GM18502 (cell line): Measurements from ENCODE around the gene TMEM238.
"Not testable (repeated sequence)": the region's sequence is repeated elsewhere in the genome, so short reads cannot be mapped to it uniquely, and the experiment has no call there.

Experiments used
- ATAC-seq: cut with Tn5 transposase; IDR thresholded peaks from one replicate; pipeline ENCODE4 v1.9.1; 2021; ENCODE audit warnings: mild to moderate bottlenecking; ENCODE audit not compliant: unreplicated experiment, poor library complexity

The TMEM238 gene

DNA sequence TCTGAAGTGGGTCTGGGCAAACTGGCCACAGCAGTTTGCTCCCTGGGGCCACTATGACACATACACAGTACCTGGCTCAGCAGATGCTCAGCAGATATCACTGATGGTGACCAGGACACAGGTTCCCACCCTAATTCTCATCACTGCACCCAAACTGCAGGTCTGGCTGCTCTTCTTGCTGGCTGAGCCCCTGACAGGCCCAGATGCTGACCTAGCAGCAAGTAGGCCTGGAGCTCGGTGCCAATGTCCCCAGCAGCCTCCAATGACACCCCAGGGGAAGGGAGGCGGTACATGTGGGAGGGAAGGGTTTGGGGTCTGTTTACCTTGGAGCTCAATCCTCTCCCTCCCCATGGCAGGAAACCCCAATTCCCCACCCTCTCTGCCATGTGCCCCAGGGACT, 18.4 kb upstream of the TMEM238 start:
- no peak for ATAC-seq

DNA sequence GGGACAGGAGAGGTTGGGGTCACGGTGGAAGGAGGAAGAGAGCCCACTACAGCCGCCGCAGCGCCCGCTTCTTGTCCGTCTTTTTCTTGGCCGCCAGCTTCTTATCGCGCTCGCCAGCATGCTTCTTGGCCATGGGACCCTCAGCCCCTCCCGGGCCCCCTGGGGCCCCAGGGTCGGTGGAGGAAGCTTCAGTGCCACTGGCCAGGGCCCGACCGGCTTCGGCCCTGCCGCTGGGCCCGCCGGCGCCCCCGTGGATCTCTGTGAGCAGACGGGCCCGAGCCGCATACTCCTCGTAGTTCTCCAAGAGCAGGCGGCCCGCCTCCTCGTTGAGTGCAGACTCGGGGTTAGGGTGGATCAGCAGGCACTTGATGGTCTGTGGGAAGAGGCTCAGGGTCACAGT, 17.3 kb upstream of the TMEM238 start:
- ATAC-seq, result not testable (repeated sequence)

DNA sequence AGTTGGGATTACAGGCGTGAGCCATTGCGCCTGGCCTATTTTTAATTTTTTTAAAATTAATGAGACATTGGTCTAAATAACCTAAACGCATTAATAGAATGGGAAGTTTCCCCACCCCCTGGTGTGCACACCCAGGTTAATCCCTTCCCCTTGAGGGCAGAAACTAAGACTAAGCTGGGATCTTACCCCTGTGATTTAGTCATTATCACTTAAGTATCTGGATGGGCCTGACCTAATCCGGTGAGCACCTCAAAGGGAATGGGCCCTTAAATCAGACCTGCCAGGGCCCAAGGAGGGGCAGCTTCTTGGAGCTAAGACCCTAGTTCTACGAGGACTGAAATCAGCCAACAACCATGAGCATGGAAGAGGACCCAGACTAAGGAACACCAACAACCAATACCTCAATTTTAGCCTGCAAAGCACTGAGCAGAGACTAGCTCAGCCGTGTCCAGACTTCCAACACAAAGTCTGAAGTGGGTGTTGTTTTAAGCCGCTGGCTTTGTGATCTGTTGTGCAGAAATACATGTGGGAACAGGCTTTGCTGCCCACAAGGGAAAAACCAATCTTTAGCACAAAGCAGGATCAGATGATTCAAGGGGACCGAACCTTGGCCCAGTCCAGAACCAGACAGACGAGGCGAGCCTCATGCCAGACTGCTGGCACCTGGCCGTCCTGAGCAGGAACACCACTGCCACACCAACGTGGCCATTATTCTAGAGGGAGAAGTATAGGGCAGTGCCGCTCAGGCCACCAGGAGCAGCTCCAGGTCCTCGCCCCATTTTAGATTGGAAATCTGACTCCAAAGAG, 16.4 kb upstream of the TMEM238 start:
- ATAC-seq, result no peak

DNA sequence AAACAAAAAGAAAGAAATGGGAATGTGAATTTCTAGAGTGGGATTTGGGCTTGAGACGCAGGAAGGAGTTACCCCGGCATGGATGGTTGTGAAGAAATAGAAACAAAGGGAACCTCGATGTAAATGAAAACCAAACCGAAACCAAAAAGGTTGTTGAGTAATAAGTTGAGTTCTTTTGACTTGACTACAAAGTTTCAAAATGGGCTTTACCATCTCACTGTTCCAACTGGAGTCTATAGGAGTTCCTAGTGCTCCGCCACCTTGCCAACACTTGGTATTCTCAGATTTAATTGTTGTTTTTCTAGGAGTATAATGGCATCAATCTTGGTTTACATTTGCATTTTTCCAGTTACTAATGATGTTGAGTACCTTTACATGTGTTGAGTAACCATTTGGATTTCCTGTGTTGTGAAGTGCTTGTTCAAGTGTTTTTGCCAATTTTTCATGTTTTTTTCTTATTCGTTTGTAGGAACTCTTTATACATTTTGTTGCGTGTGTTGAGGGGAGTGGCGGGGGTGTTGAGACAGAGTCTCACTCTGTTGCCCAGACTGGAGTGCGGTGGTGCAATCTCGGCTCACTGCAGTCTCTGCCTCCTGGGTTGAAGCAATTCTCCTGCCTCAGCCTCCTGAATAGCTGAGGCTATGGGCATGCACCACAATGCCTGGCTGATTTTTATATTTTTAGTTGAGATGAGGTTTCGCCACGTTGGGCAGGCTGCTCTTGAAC, 14.3 kb upstream of the TMEM238 start:
- no peak for ATAC-seq

DNA sequence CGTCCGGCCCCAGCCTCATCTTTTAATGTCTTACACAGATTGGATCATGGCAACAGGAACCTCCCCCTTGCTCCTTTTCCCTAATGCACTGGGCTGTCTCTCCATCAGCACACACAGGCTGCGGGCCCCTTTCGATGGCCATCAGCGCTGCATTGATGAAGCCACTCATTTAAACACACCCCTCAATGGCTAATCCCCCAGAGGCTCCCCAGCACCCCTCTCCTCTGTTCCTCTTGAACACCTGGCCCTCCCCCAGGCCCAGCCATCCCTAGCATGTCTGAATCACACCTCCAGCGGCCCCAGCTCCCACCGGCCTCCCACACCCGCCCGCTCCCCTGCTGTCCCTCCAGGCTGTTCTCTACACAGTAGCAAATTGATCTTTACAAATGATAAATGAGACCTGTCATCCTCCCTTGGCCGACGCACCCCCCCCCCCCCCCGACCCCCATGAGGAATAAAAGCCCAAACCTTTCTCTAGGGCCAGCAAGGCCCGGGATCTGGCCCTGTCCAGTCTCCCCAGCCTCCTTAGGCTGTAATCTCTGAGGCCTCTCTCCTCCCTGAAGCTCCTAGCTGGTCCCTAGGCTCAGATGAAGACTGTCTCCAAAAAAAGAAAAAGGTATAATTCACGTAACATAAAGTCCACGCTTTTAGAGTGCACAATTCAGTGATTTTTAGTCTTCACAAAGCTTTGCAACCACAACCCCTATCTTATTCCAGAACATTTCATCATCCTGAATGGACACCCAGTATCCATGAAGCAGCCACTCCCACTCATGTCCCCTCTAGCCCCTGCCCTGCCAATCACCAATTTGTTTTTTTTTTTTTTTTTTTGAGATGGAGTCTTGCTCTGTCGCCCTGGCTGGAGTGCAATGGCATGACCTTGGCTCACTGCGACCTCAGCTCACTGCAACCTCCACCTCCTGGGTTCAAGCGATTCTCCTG, 9.0 kb upstream of the TMEM238 start:
- ATAC-seq, result no peak

DNA sequence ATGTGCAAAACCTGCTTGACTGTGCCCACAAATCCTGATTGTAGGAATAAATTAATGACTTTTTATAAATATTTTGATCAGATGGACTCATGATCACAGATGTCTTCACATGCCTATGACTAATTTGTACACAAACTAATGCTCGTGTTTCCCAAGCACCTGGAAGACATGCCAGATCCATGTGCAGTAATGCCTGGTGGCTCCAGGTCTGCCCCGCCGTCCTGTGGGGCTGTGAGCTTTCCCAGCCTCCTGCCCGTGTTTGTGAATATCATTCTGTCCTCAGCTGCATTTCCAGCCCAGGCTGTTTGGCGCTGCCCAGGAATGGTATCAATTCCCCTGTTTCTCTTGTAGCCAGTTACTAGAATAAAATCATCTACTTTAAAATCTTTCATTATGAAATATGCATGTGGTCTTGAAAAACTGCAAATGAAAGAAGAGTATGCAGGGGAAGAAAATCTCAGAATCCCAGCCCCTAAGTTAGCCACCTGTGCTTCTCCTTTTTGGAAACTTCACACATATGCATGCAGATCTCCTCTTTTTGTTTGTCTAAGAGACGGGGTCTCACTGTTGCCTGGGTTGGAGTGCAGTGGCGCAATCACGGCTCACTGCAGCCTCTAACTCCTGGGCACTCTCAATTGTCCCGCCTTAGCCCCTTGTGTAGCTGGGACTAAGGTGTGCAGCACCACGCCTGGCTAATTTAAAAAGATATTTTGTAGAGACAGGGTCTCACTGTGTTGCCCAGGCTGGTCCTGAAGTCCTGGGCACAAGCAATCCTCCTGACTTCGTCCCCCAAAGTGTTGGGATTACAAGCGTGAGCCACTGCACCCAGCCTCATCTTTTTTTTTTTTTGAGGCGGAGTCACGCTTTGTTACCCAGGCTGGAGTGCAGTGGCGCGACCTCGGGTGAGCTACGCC, 7.9 kb upstream of the TMEM238 start:
- no peak for ATAC-seq

DNA sequence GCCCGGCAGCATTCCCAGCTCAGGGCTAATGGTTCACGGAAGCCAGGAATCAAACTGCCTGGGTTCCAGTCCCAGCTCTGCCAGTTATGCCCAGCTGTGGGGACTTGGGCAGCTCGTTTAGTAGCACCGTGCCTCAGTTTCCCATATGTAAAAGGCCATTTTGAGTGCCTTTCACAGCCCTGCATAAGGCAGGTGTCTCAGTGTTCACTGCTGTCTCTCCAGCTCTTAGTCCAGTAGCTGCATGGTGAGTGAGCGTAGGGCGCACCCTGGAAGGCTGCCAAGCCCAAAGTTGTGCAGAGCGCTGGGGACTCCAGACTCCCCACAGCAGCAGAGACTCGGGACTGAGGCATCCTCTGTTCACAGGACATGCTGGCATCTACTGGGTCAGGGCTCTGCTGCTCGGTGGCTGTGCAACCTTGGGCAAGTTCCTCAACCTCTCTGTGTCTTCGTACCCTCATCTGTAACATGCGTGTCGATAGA, 7.1 kb upstream of the TMEM238 start:
- ATAC-seq, result no peak

DNA sequence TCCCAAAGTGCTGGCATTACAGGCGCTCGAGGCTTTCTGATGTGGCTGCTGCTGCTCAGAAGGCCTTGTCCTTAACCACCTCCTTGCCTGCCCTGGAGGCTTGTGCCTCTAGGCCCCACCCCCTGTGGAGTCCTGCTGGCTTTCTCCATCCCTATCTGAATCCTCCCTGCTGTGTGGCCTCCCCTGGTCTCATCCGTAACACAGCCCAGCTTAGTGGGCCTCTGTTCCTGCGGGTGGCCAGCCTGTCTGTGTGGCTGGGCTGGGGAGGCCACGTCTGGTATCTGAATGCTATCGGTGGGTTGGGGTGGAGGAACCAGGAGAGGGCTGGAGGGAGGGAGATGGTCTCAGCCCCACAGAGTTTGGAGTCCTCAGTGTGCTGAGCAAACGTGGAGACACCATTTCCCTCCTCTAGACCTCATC, 6.4 kb upstream of the TMEM238 start:
- no peak for ATAC-seq

DNA sequence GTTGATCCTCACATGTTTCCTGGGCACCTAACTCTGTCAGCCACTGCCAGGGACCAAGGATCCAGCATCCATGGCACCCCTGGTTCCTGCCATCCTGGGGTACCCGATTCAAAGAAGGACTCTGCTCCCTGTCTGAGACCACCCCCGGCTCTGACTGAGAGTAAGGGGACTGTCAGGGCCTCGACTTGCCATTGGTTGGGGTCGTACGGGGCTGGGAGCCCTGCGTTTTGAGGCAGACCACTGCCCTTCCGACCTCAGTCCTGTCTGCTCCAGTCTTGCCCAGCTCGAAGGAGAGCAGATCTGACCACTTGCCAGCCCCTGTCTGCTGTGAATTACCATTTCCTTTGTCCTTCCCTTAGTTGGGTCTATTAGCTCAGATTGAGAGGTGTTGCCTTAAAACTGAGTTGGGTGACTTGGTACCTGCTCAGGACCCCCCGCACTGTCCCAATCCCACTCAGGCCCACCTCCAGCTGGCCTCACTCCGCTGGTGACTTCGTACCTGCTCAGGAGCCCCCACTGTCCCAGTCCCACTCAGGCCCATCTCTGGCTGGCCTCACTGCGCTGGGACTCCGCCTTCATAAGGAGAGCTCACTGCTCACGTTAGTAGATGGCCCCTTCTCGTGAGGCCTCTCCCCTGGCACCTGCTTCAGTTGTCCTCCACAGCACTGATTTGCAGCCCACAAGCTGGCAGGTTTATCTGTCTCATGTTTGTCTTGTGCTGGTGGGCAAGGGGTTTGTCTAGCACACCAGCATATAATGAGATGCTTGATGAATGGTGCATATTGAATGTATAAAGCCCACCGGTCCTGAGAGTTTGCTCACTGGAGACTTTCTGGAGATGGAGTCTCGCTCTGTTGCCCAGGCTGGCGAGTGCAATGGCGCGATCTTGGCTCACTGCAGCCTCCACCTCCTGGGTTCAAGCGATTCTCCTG, 5.6 kb upstream of the TMEM238 start:
- no peak for ATAC-seq

DNA sequence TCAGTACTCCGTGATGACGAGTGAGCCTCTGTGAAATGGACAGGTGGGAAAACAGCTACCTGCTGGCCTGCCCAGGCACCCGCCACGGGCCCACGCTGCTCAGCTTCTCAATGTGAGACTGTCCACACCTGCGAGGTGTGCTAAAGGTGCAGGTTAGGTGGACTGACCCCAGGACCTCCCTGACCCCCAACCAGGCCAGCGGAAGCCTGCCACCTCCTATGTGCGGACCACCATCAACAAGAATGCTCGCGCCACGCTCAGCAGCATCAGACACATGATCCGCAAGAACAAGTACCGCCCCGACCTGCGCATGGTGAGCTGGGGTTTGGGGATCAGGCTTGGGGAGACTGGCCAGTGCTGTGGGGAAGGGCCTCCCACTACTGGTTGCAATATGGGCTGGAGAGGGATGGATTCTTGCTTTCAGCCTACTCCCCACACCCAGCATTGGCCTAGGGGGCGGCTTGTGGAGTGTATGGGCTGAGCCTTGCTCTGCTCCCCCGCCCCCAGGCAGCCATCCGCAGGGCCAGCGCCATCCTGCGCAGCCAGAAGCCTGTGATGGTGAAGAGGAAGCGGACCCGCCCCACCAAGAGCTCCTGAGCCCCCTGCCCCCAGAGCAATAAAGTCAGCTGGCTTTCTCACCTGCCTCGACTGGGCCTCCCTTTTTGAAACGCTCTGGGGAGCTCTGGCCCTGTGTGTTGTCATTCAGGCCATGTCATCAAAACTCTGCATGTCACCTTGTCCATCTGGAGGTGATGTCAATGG, 3.8 kb upstream of the TMEM238 start:
- ATAC-seq, result no peak

DNA sequence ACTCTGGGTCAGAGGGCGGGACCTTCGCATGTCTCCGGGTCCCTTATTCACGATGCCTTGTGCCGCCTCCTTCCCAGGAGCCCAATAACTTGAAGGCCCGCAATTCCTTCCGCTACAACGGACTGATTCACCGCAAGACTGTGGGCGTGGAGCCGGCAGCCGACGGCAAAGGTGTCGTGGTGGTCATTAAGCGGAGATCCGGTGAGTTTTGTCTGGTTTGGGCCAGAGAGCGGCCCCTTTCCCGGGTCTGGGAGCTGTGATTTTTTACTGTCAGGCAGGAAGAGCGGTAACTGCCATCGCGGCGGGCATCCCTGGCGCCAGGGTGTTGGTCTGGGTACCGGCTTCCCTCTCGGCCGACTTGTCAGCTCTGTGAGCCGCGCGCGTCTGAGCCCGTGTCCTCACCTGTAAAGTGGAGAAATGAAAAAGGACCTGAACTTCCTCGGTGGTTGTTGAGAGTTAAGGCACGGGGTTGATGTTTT, 2.4 kb upstream of the TMEM238 start:
- ATAC-seq, result no peak

DNA sequence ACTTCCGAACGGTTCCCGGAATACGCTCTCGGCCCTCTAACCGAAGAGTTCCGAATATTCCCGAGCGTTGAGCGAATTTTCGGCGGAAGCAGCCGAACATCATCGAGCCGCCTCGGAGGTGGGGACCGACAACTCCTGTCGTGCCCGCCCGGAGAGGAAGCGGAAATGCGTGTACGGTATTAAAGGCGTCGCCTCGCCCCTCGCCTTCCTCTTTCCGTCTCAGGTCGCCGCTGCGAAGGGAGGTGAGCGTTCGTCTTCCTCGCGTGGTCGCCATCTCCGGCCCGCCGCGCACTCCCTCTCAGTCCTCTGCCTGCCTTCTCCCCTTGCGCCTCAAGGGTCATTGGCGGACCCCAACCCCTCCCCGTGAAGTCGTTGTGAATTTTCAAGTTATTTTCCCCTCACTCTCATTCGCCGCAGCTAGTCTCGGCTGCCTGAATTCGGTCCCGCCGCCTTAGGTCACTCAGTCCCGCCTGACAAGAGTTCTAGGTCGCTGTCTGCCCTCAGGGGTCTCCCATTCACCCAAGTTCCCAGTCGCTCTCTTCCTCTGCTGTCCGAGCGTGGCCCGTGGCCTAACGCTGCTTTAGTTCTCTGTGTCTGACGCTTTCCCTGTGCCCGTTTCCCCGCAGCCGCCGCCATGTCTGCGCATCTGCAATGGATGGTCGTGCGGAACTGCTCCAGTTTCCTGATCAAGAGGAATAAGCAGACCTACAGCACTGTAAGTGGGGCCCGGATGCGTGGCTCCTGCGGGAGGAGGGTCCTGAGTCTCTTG, 1.8 kb upstream of the TMEM238 start, which contains the start of gene RPL28:
TSS of gene RPL28 (plus strand) at position 209 of the 769 bp plus-strand sequence. CDS start at position 635, 426 bp downstream.
- peak; percentile 60 for ATAC-seq

DNA sequence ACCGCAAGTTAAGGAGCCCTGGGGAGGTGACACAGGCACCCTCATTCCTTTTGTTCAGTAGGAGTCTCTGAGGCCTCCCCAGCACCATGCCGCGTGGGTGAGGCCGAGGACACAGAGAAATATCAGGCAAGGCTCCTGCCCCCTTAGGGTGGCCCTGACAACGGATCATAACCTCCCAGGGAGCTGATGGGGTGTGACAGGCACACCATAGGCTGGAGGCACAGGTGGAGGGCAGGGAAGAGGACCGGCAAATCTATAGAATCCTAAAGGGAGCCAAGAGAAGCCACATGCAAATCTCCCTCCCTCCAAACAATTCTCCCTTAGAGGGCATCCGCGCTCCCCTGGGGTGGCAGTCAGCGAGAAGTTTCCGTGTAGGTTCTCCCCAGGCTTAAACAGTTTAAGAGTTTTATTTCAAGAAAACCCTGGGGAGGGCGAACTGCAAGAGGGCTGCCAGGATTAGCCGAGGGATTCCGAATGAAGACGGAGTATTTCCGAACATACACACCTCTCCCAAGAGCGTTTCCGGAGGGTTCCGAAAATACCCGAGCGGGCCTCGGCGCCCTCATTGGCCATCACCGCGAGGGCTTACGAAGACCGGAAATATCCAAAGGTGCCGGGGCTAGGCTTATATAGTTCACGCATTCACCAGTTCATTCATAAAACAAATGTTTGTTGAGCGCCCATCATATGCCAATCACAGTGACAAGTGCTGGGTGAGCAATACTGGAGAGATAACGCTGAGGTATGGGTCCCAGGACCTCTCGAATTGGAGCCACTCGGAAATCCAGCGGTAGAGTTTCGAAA, 1.0 kb upstream of the TMEM238 start:
- ATAC-seq, result peak; percentile 51

DNA sequence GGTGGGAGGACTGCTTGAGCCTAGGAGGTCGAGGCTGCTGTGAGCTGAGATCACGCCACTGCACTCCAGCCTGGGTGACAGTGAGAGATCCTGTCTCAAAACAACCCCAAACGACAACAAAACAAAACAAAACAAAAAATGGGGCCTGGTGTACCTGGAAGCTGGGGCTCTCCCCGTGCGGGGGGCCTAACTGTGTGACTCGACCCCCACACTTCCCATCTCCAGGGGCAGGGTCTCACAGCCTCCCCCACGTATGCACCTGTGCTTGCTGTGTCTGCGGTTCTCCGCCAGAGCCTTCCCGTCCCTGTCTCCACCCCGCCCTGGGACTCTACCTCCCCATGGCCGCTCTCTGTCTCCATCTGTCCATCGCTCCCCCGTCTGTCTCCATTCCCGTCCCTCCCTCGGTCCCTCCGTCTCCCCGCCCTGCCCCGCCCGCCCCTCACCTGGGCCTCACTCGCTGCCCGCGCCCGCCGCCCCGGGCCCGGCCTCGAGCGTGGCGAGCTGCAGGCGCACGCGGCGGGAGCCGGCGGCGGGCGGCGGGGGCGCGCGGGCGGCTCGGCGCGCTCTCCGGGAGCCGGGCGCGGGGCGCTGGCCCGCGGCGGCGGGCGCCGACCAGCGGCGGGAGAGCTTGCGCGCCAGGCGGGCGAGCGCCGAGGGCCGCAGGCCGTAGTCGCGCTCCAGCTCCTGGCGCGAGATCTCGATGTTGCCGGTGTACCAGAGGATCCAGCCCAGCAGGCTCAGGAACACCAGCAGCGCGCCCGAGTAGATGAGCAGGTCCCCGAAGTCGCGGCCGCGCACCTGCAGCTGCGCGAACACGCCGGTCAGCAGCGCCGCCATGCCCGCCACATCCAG, 587 bp downstream of the TMEM238 start:
- peak; percentile 19 for ATAC-seq

DNA sequence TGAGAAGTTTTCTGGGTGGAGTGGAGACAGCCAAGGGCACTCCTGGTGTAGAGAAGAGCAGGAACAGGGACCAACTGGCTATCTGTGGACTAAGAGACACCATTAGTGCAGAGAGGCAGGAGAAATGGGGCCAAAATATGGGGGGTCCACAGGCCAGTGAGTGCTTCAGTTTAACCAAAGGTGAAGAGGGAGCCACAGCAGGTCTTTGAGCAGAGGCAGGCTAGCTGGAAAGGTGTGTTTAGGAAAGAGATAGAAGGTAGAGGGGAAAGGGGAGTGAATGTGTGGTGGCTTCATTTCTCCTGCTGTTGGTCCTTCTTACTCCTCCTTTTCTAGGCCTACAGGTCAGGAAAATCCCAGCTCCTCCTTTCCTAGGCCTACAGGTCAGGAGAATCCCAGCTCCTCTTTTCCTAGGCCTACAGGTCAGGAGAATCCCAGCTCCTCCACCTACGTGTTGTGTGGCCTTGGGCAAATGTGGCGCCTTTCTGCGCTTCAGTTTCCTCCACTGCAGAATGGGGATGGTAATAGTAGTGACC, 1.5 kb downstream of the TMEM238 start:
- no peak for ATAC-seq
